GM21423 (cell line): ENCODE measurements around the gene PAX7.

Experiments used
- ATAC-seq: cut with Tn5 transposase; IDR thresholded peaks from one replicate; pipeline ENCODE4 v1.9.1; 2021; ENCODE audit warnings: mild to moderate bottlenecking, moderate library complexity; ENCODE audit not compliant: unreplicated experiment

PAX7 gene

GRCh38 chr1:18697541-18697940 lies 66.9 kb downstream of the PAX7 start:
- ATAC-seq, result no peak

DNA sequence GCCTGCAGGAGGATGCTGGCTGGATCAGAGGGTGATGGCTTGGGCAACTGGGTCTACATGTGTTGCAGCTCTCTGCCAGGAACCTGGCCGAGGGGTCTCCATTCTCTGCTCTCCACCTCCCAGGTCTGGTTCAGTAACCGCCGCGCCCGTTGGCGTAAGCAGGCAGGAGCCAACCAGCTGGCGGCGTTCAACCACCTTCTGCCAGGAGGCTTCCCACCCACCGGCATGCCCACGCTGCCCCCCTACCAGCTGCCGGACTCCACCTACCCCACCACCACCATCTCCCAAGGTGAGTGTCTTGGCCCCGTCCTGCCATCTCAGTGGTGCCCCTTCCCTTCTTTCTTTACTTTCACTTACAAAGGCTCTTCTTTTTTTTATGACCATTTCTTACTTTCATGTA lies 69.9 kb downstream of the PAX7 start:
- no peak for ATAC-seq

- no peak for ATAC-seq
Observed at GRCh38 chr1:18701183-18701582, 70.5 kb downstream of the PAX7 start.

DNA sequence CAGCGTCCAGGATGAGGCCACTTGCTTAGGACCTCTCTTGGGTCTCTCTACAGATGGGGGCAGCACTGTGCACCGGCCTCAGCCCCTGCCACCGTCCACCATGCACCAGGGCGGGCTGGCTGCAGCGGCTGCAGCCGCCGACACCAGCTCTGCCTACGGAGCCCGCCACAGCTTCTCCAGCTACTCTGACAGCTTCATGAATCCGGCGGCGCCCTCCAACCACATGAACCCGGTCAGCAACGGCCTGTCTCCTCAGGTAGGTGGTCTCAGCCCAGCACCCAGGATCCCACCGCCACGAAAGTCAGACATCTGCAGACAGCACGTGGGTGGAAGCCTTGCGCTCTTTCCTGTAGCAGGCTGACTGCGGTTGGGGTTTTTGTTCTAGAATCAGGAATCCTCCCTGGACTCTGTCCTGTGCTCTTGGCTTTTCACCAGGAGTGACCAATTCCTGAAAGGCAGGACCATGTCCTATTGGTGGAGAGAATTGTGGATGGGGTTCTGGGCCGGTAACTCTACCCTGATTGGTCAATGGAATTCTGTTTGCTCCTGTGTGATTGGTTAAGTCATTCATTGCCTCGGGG lies 72.5 kb downstream of the PAX7 start:
- ATAC-seq, result no peak

DNA sequence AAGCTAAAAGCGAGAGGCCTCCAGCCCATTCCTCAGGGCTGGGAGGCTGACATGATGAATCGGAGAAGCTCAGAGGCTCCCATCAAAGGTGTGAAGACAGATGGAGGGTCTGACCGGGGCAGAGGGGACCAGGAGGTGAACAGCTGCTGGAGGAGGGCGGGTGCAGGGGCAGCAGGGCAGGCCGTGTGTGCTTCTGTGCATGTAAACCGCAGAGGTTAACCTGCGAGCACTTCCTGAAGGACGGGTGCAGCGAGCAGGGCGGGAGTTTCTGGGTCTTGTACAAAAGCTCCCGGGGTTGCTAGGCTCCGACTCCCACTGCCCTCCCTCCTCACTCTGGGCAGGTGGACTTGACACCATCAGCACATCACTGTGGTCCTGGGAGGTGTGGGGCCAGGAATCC lies 75.2 kb downstream of the PAX7 start:
- ATAC-seq, result no peak

DNA sequence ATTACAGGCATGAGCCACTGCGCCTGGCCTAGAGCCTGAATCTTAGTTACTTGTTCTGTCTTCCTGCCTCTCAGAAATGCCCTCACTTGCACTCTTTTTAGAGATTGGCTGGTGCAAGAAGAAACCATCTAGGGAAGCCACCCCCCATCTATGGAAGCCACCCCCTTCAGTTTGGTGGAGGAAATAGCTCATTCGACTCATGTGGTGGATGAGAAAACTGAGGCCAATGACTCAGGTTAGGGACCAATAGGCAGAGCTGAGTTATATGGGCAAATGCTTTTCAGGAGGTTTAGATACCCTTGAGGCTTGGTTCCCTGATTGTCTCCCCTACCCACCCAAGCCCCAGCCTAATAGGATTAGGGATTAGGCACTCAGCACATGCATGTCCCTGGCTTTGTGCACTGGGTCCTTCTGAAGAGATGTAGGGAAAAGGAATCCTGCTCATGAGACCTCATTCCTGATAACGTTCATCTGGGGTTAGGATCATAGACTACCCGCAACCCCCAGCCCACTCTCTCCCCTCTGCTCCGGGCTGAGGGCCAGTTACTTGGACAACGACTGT lies 77.1 kb downstream of the PAX7 start:
- no peak for ATAC-seq

DNA sequence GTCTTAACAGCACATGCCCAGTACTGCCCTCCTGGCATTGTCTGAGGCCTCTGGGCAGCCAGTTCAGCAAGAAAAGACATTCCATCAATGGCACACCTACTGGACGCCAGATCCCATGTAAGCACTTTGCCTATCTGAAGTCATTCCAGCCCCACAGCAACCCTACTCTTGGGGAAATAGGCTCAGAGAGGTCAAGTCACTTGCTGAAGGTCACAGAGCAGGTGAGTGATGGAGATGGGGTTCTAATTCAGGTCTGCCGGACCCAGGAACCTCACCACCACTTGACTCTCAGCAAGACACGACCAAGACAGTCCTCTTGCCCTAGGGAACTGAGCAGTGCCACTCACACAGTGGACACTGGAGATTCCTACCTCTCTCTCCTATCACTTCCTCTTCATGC lies 79.4 kb downstream of the PAX7 start:
- ATAC-seq, result no peak

DNA sequence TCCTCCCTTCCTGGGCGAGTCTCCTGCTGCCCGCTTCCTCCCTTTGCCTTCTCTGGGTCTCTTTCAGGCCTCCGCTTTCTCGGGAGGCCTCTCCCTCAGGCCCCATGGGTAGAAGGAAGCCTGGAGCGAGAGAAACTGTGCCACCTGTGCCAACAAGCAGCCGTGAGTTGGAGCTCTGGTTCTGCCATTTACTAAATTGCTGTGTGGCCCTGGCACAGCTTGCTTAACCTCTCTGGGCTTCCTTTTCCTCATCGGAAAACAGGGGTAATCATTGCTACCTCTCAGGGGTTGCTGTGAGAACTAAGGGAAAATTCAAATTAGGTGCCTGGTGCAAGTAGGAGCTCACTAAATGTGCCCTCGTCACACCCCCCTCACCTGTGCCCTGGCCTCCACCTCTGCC lies 80.4 kb downstream of the PAX7 start:
- no peak for ATAC-seq

DNA sequence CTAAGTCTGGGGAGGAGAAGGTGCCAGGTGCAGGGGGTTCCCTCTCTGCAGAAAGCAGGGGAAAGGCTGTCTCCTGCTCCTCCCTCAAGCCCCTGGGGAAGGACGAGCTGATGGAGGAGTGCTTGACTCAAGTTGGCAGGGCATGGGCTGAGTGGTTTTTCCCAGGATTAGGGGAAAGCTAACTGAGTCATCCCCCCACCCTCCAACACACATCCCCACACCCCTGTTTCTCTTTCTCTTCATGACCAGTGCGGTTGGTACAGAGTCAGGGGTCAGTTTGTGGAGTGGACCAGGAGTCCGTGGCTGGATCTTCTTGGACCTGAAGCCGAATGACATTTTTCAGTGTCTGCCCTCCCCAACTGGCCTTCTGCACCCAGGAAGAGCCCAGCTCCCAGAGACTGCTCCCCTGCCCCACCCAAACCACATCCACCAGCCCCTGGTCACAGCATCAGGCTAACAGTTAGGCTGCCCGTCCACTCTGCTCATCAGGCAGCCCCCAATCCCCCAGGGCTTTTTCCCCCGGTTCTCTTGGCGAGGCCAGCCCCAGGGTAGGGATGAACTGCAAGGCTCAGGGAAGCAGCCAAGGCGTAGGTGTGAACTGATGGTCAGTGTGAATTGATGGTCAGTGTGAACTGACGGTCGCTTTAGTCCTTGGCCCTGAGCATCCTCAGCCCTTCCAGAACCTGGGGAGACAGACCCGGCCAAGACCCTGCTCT lies 81.0 kb downstream of the PAX7 start:
- ATAC-seq, result no peak

GRCh38 chr1:18712252-18712600 lies 81.6 kb downstream of the PAX7 start:
- no peak for ATAC-seq

DNA sequence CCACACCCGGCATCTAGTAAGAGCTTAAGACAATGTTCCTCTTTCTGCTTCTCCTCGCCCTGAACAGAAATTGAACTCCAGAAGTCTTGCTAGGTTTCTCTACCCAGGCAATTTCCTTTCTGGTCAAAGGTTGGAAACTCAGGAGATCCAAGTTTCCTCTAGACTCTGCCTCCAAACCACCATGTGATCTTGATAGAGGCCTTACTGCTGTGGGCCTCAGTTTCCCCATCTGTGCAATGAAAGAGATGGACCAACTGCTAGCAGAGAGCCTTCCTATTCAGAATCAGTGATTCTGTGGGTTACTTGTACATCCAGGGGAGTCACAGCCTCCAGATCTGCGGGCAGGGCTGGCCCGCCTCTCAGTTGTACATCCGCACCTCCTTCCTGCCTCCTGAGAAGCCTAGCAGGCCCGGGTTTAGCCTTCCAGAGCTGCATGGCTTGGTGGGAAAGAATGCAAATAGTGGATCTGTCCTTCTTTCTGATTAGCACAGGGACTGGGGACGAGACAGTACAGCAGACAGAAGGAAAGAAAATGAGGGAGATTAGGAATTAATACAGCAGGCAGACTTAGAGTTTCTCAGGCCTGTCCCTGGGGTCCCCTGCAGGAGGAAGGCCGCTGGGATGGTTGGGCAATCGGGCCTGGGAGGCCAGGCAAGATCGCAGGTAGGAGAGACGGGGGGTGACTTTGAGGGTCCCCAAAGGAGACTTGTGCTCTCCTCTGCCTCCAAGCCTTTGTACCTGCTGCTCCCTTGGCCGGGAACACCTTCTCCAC lies 83.9 kb downstream of the PAX7 start:
- no peak for ATAC-seq

- ATAC-seq, result no peak
Observed at GRCh38 chr1:18716112-18716784, 85.6 kb downstream of the PAX7 start.

GRCh38 chr1:18716785-18717678 lies 86.4 kb downstream of the PAX7 start:
- ATAC-seq, result no peak

- ATAC-seq, result no peak
Observed at GRCh38 chr1:18719786-18720451, 89.3 kb downstream of the PAX7 start.

DNA sequence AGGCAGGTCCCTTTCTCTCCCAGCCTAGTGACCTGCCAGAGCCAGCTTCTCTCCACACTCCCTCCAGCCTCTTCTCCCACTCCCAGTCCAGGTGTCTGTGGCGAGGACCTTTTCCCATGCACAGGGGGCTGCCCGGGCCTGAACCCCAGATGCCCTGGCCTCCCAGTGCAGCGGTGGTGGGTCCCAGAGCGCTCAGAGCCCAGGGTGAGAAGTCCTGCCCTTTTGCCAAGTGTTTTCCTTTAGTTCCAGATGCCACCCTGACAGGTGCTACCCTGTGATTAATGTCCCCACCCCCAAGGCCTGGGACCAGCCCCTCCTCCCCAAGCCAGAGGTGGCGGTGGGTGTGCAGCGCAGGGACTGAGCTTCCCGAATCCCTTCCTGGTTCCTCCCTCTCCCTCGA lies 90.4 kb downstream of the PAX7 start:
- ATAC-seq, result no peak

GRCh38 chr1:18721776-18722175 lies 91.1 kb downstream of the PAX7 start:
- ATAC-seq, result no peak

DNA sequence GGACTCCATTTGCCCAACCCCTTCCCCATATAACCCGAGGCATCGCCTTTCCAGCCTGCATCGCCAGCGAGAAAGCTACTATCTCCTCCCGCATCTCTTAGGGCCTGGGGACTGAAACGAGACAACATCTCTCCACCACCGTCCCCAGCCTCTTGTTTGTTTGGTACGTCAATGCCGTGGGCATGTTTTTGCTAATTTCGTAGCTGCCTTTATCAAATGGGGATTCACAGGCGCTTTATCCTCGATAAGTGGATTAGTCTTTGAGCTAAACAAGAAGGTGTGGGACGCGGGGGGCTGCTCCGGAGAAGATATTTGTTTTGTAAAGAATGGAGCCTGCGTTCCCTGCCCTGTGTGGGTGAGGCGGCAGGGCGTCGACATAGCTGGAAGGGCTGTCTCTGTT lies 91.6 kb downstream of the PAX7 start:
- ATAC-seq, result no peak

DNA sequence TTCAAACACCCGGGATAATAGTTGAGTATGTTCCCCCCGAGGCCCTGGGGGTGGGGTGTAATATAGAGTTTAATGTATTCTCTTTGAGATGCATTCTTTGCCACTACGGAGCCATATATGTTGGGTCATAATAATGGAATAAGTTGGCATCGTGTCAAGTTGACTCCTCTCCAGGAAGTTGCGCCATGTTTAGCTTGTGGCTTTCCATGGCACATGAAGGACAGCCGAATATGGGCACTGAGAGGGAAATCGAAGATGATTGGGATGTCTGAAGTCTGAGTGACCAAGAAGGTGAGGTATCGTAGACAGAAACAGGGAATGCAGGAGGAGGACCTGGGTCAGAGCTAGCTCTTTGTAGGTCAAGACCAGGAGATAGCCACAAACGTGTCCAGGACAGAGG lies 92.6 kb downstream of the PAX7 start:
- ATAC-seq, result no peak

DNA sequence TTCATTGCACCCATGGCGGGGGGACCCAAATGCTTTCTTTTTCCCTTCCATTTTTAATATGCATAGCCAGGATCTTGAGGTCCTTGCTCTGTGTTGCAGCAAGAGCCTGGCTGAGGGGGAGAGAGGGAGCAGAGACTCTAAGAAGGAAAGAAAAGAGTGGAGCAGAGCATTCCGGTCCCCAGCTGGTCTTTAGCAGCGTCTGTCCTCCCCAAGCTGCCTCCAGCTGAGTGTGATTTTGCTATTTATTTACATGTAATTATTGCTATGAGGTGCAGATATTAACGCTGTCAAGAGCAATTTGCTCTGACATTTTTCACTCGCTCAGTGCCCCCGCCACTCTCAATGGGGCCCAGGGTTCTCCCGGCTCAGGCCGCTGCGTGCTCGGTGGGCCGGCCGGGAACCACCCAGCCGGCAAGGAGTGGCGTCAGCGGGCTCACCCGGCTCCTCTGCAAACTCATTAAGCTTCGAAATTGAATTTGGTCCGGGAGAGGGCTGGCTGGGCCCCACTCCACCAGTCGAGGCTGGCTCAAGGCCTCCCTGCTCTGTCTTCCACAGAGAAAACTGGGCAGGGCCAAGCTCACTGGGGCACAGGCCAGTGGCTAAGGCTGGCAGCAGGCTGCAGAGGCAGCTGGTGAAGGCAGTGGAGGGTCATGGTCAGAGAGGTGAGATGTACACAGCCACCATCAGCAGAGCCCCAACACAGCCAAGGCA lies 93.2 kb downstream of the PAX7 start:
- no peak for ATAC-seq
